K562 (cell line): Measurements from ENCODE around the gene PIK3AP1. TPM values are rescaled to one million over a fixed set of nuclear protein-coding genes. Genes with fewer than 3 reads are reported as not detected.

ENCODE experiments used
- ATAC-seq: fragments of 200-7000 bp; cut with Tn5 transposase; 3 replicates; pipeline ENCODE4 v1.9.1; 2020; ENCODE audit warnings: moderate library complexity
- BruUV-seq: library from RNA; stranded (reverse); fragments of 400-500 nt; replicated peaks from 2 replicates; lab custom pipeline; 2021; lab: Mats Ljungman, UMichigan
- CTCF ChIA-PET: fragments of 300-600 bp; formaldehyde crosslinking; extraction: SDS; loops from one replicate; lab custom pipeline; 2021; ENCODE audit warnings: low intra/inter-chr PET ratio; lab: Yijun Ruan, JAX
- POLR2A ChIA-PET: fragments of 300-600, 350-650 bp; sonication (Branson Sonifier 250); formaldehyde crosslinking; extraction: SDS; loops from one replicate; lab custom pipeline; 2021; ENCODE audit warnings: antibody characterized with exemption, inconsistent platforms; lab: Yijun Ruan, JAX
- DNase-seq, 4 experiments: peaks; one replicate each; pipeline versions ENCODE4 v3.0.0 to v3.0.0-alpha.2; 2011 to 2018; ENCODE audit warnings: low spot score in 3 of 4, mixed read lengths in 3 of 4; ENCODE audit errors: extremely low read depth in 1 of 4
- FAIRE-seq: peaks from 2 replicates; lab custom pipeline; 2011; peaks lifted over from hg19 to GRCh38; lab: Jason Lieb, UNC
- H2AFZ ChIP-seq: 2 replicates; pipeline ENCODE4 v1.6.0; 2011; ENCODE audit warnings: low read depth, low read length, control low read depth, inconsistent platforms
- H3K27ac ChIP-seq: fragments of 200-600 bp; 3 replicates; pipeline ENCODE4 v1.8.0; 2011; ENCODE audit warnings: low read depth, mild to moderate bottlenecking, control low read depth, inconsistent platforms, low read length, moderate library complexity, mixed read lengths; ENCODE audit errors: extremely low read depth
- H3K27me3 ChIP-seq, 2 experiments: fragments of 300-600 bp in 1 of 2; 2 replicates in 1 of 2; 3 replicates in 1 of 2; pipeline versions ENCODE4 v1.6.0 to v1.8.0; 2011; ENCODE audit warnings: inconsistent platforms in 2 of 2, low read length in 2 of 2, mild to moderate bottlenecking in 1 of 2, mixed read lengths in 1 of 2, moderate library complexity in 1 of 2; ENCODE audit not compliant: control insufficient read depth in 2 of 2, insufficient read depth in 2 of 2
- H3K36me3 ChIP-seq: fragments of 300-600 bp; 3 replicates; pipeline ENCODE4 v1.8.0; 2011; ENCODE audit warnings: mild to moderate bottlenecking, low read length, inconsistent platforms; ENCODE audit not compliant: control insufficient read depth, insufficient read depth
- H3K4me1 ChIP-seq, 2 experiments: fragments of 200-600 bp in 1 of 2; replicated peaks in 1 of 2; 2 replicates in 1 of 2; 3 replicates in 1 of 2; pipeline versions ENCODE4 v1.5.1 to v1.8.0; 2011; ENCODE audit warnings: inconsistent platforms in 2 of 2, low read length in 2 of 2, mild to moderate bottlenecking in 1 of 2, mixed read lengths in 1 of 2, moderate library complexity in 1 of 2; ENCODE audit not compliant: control insufficient read depth in 2 of 2, insufficient read depth in 2 of 2
- H3K4me2 ChIP-seq: 2 replicates; pipeline ENCODE4 v1.6.1; 2011; ENCODE audit warnings: low read length, control low read depth, inconsistent platforms, mixed read lengths; ENCODE audit not compliant: insufficient read depth
- H3K4me3 ChIP-seq: fragments of 200-600 bp; sonication (generic), shearing (Covaris generic); 2 replicates; pipeline ENCODE4 v1.5.1; 2016; ENCODE audit warnings: control low read depth, inconsistent platforms
- H3K79me2 ChIP-seq: fragments of 200-600 bp; 3 replicates; pipeline ENCODE4 v1.8.0; 2011; ENCODE audit warnings: low read length, inconsistent platforms; ENCODE audit not compliant: control insufficient read depth, insufficient read depth
- H3K9ac ChIP-seq, 2 experiments: 2 replicates each; pipeline versions ENCODE4 v1.6.0 to v1.6.1; 2011; ENCODE audit warnings: low read depth in 2 of 2, low read length in 2 of 2, control low read depth in 1 of 2, inconsistent platforms in 1 of 2, mild to moderate bottlenecking in 1 of 2, mixed read lengths in 1 of 2; ENCODE audit not compliant: insufficient read depth in 1 of 2
- H3K9me1 ChIP-seq: one replicate; pipeline ENCODE4 v1.6.0; 2011; ENCODE audit warnings: inconsistent platforms, mild to moderate bottlenecking, low read length, moderate library complexity; ENCODE audit not compliant: control insufficient read depth, insufficient read depth
- H3K9me3 ChIP-seq: replicated peaks from 2 replicates; pipeline ENCODE4 v1.5.1; 2011; ENCODE audit warnings: low read depth, low read length, inconsistent platforms; ENCODE audit not compliant: control insufficient read depth, insufficient read depth
- H4K20me1 ChIP-seq: replicated peaks from 2 replicates; pipeline ENCODE4 v1.6.1; 2011; ENCODE audit warnings: low read length, inconsistent platforms, mixed read lengths; ENCODE audit not compliant: control insufficient read depth, insufficient read depth
- ESRRA ChIP-seq: fragments of 450-650 bp; IDR thresholded peaks from 2 replicates; pipeline ENCODE4 v1.6.1; 2014; ENCODE audit warnings: low read depth, mild to moderate bottlenecking, moderate library complexity, borderline replicate concordance
- NR2F6 ChIP-seq: fragments of 450-650 bp; formaldehyde crosslinking; IDR thresholded peaks from 2 replicates; pipeline ENCODE4 v1.4.0; 2020; ENCODE audit warnings: mild to moderate bottlenecking
- ZNF263 ChIP-seq: sonication (generic); formaldehyde crosslinking; IDR thresholded peaks from 2 replicates; pipeline ENCODE4 v1.8.0; 2022; ENCODE audit warnings: mild to moderate bottlenecking, missing genetic modification reagents, borderline replicate concordance
- WGBS: fragments of 100-300 bp; shearing (Covaris generic); methylation state at CpG from one replicate; pipeline ENCODE4 v1.1.6; 2016; ENCODE audit warnings: low coverage, mixed read lengths; ENCODE audit not compliant: insufficient coverage; ENCODE audit errors: missing lambda C conversion rate; 5-methylcytosine and 5-hydroxymethylcytosine counted together
- in situ Hi-C: fragments of 300-500 bp; cut with MboI; formaldehyde crosslinking; loops from 4 replicates; pipeline ENCODE4 v1.15.0; 2018; ENCODE audit warnings: inconsistent platforms, mixed read lengths
- intact Hi-C: fragments of 100-400 bp; cut with micrococcal nuclease; formaldehyde crosslinking; loops from 2 replicates; pipeline ENCODE4 v1.14.2; 2022
- polyA plus RNA-seq, 8 experiments: library from polyadenylated mRNA; depleted of rRNA in 4 of 8; stranded (reverse) in 5 of 8; unstranded in 3 of 8; fragments of >200 nt; fragmentation: Nextera tagmentation in 2 of 8; fragmentation: Illumina TruSeq in 1 of 8; extraction: Ambion mirVana in 2 of 8; extraction: Trizol in 1 of 8; gene quantifications; 2 replicates each; pipeline versions ENCODE4 v1.2.1 to v1.2.3, GENCODE V29; 2011 to 2014; ENCODE audit warnings: inconsistent platforms in 1 of 8, missing spikeins in 1 of 8
- total RNA-seq, 7 experiments: library from RNA; depleted of rRNA in 6 of 7; stranded (reverse); fragments of >200 nt in 6 of 7; fragmentation: Illumina TruSeq in 2 of 7; extraction: Trizol in 2 of 7; gene quantifications; 2 replicates each; pipeline versions ENCODE4 v1.2.1 to v1.2.3, GENCODE V29; 2011 to 2021; ENCODE audit warnings: low replicate concordance in 1 of 7
- TF ChIP-seq, protein P1 (sequence below): IDR thresholded peaks from 2 replicates; pipeline ENCODE4 v1.6.1; 2016; ENCODE audit warnings: missing genetic modification characterization, missing compliant biosample characterization

Gene PIK3AP1
- total and polyA plus RNA-seq, 9 of the 15 experiments (the other 6 are each of a cell fraction or from before 2014, with no cell fraction given): 0.20 to 2.4 (median 1.4) TPM

DNA sequence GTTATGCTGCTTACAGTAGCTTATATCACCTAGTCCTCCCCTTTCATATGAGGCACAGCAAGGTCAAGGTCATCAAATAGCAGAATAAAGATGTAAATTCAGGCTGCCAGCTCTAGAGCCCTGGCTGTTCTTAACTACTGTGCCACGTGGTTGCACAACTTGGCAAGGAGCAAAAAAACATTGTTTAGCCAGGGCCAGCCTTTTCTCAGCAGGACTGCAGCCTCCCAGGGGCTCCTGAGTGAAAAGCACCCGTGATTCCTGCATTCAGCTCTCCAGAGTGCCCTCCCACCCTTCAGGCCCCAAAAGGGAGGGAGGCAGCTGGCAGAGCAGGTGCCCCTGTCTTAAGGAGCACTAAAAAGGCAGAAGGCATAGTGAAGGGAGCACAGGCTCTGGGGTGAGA lies 101.7 kb downstream of the PIK3AP1 start:
- FAIRE-seq (no peak), ATAC-seq (peak; percentile 9), DNase-seq (no peak)
- H3K27ac ChIP-seq: peak overlapping the region; percentile 80
- no peaks in the 10 kb centered on the region for H3K79me2 ChIP-seq
- H3K4me3 ChIP-seq: no peak overlapping the region
- no peaks in the 10 kb centered on the region for H3K27me3 ChIP-seq
- H3K9me3 ChIP-seq: no peaks in the 10 kb centered on the region
- peaks cover 35 to 61% of the 10 kb centered on the region in 2 experiments for H3K4me1 ChIP-seq
- no TSS peak for BruUV-seq
- no peaks in the 10 kb centered on the region for H3K36me3 ChIP-seq
- peak overlapping the region; percentile 59 for H3K4me2 ChIP-seq
- peak overlapping the region; percentile 63 to 80; a peak in 3 of 4 replicates for H3K9ac ChIP-seq
- in situ Hi-C loops (no loop called here), intact Hi-C loops (loop anchor here (10.0 kb wide), 1 partner anchor 104 kb away; the partner anchor contains the start of gene TLL2)
- WGBS: 14% methylated on average over 1 of the region's 2 CpGs
- H2AFZ ChIP-seq: peak overlapping the region; percentile 78
- TF ChIP-seq NR2F6 (no peak), ZNF263 (CRISPR knock-in tag) (peak; percentile 46), ESRRA (0 out of 2 replicates have a peak, but pooled peaks have one; percentile 8)
- POLR2A ChIA-PET: interaction anchor here (0.5 to 1.8 kb wide), 4 partner anchors 8 to 122 kb away, joined by 4 to 6 read pairs (median 4); no protein-coding TSS in a partner anchor
- no peaks in the 10 kb centered on the region for H3K9me1 ChIP-seq
- no peaks in the 10 kb centered on the region for H4K20me1 ChIP-seq
- CTCF ChIA-PET: no interaction called here

DNA sequence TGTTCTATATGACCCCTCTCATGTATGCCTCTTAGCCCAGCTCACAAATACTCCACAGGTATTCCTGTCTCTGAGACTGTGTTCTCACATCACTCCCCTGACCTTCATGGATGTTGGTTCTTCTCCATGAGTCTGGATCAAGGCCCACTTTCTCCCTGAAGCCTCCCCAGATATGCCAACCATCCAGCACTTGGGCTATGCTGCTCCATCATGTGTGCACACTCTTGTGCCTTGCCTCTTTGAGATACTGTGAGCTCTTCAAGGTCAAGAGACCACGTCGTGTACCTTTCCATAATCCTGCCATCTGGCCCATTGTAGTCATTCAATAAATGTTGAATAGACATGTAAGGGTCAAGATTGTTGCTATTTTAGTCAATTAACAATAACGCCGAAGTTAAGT lies 103.4 kb downstream of the PIK3AP1 start:
- TF ChIP-seq, protein P1, sequence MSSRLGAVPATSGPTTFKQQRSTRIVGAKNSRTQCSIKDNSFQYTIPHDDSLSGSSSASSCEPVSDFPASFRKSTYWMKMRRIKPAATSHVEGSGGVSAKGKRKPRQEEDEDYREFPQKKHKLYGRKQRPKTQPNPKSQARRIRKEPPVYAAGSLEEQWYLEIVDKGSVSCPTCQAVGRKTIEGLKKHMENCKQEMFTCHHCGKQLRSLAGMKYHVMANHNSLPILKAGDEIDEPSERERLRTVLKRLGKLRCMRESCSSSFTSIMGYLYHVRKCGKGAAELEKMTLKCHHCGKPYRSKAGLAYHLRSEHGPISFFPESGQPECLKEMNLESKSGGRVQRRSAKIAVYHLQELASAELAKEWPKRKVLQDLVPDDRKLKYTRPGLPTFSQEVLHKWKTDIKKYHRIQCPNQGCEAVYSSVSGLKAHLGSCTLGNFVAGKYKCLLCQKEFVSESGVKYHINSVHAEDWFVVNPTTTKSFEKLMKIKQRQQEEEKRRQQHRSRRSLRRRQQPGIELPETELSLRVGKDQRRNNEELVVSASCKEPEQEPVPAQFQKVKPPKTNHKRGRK: no peak
- WGBS: 87% methylated on average over 4 of the region's 4 CpGs
- Histone ChIP-seq H3K9me1 (no peaks in the 10 kb centered on the region), H2AFZ (no peak overlapping the region), H4K20me1 (no peaks in the 10 kb centered on the region), H3K4me3 (no peak overlapping the region), H3K4me1 (peaks cover 34 to 48% of the 10 kb centered on the region in 2 experiments), H3K9me3 (no peaks in the 10 kb centered on the region), H3K79me2 (no peaks in the 10 kb centered on the region), H3K36me3 (no peaks in the 10 kb centered on the region), H3K27ac (no peak overlapping the region), H3K4me2 (no peak overlapping the region), H3K27me3 (no peaks in the 10 kb centered on the region), H3K9ac (no peak overlapping the region)
- FAIRE-seq (no peak), ATAC-seq (no peak), DNase-seq (no peak)
- BruUV-seq: no TSS peak
- CTCF ChIA-PET: no interaction called here
- intact Hi-C loops: loop anchor here (10.0 kb wide), 1 partner anchor 102 kb away; the partner anchor contains the start of gene TLL2
- POLR2A ChIA-PET: interaction anchor here (0.8 kb wide), 1 partner anchor 375 kb away, joined by 3 read pairs; no protein-coding TSS in a partner anchor
- in situ Hi-C loops: no loop called here
